Small intestine (tissue), 7 donors: ENCODE results near the gene FBLN5. TPM values are rescaled to one million over a fixed set of nuclear protein-coding genes. Genes with fewer than 3 reads are reported as not detected.

Experiments used
- DNase-seq, 2 donors: peaks; one replicate each; pipeline versions ENCODE4 v3.0.0 to v3.0.0-alpha.2; 2013
- FAIRE-seq: peaks from 2 replicates; lab custom pipeline; 2012; peaks lifted over from hg19 to GRCh38; lab: Jason Lieb, UNC
- H3K27ac ChIP-seq, 3 donors: one replicate each; pipeline ENCODE4 v1.5.1; 2013; ENCODE audit warnings: low read length in 2 of 3, mild to moderate bottlenecking in 2 of 3, control low read depth in 1 of 3, inconsistent platforms in 1 of 3, low read depth in 1 of 3, moderate library complexity in 1 of 3
- H3K27me3 ChIP-seq, 3 donors: one replicate each; pipeline ENCODE4 v1.6.1; 2013; ENCODE audit warnings: low read length in 3 of 3, inconsistent platforms in 1 of 3; ENCODE audit not compliant: control insufficient read depth in 3 of 3, insufficient read depth in 3 of 3
- H3K36me3 ChIP-seq, 3 donors: one replicate each; pipeline ENCODE4 v1.6.1; 2013; ENCODE audit warnings: low read length in 3 of 3, inconsistent platforms in 1 of 3, low read depth in 1 of 3, mild to moderate bottlenecking in 1 of 3, moderate library complexity in 1 of 3; ENCODE audit not compliant: control insufficient read depth in 3 of 3, insufficient read depth in 2 of 3
- H3K4me1 ChIP-seq, 3 donors: one replicate each; pipeline ENCODE4 v1.6.1; 2013; ENCODE audit warnings: low read length in 2 of 3, inconsistent platforms in 1 of 3, low read depth in 1 of 3, mild to moderate bottlenecking in 1 of 3, moderate library complexity in 1 of 3; ENCODE audit not compliant: control insufficient read depth in 3 of 3, insufficient read depth in 2 of 3
- H3K4me3 ChIP-seq, 3 donors: one replicate each; pipeline ENCODE4 v1.5.1; 2013; ENCODE audit warnings: low read length in 3 of 3, control low read depth in 1 of 3, inconsistent platforms in 1 of 3, low read depth in 1 of 3, mild to moderate bottlenecking in 1 of 3, moderate library complexity in 1 of 3
- H3K9me3 ChIP-seq, 2 donors: one replicate each; pipeline ENCODE4 v1.6.1; 2013; ENCODE audit warnings: low read depth in 1 of 2, low read length in 1 of 2; ENCODE audit not compliant: control insufficient read depth in 2 of 2, insufficient read depth in 1 of 2
- WGBS, 3 donors: extraction: QIAGEN DNeasy Blood & Tissue Kit; methylation state at CpG; one replicate each; pipeline ENCODE4 v1.1.7; 2013; 5-methylcytosine and 5-hydroxymethylcytosine counted together
- polyA plus RNA-seq, 4 donors: library from polyadenylated mRNA; stranded (reverse) in 3 of 4; unstranded in 1 of 4; fragments of 200-250 nt in 3 of 4; fragments of 120-200 nt in 1 of 4; gene quantifications; one replicate each; pipeline versions ENCODE4 v1.2.1 to v1.2.3, GENCODE V29; 2013
- donor health status: healthy with polysubstance abuse.
- donor health status: control.
- donor health status: control.
- donor health status: Bipolar disorder and iron deficiency.
- donor health status: healthy.

The FBLN5 gene
- polyA plus RNA-seq, 4 donors, result 2.0 to 88.3 (median 22.9) TPM

DNA sequence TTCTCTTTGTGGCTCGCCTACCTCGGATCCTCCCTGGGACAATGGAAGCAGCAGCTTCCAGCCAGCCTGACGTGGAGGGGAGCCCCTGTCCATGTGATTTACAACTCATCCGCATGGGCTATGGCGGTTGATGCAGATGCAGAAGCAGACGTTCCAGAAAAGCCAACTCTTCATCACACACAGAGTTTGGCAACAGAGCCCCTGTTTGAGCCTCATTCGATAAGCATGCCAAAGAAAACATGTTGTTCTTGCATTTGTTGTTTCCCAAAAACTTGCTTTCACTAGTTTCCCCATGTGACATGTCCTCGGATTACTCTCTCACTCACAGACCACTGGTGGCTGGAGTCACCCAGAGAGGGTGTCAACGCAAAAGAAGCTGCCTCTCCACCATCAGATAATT, 63.7 kb downstream of the FBLN5 start:
- FAIRE-seq (no peak), DNase-seq (no peak)
- Histone ChIP-seq H3K4me3 (no peak overlapping the region), H3K36me3 (peaks cover 0 to 31% (median 0%) of the 10 kb centered on the region in 3 donors), H3K27ac (peak overlapping the region in 1 of 3 donors; percentile 41), H3K4me1 (no peaks in the 10 kb centered on the region), H3K9me3 (no peaks in the 10 kb centered on the region), H3K27me3 (no peaks in the 10 kb centered on the region)
- 78 to 92% (median 87%) methylated on average over 9 of the region's 9 CpGs for WGBS, 3 donors

- WGBS, 3 donors, result 75 to 80% (median 80%) methylated on average over 4 of the region's 4 CpGs
- H3K27me3 ChIP-seq, result no peaks in the 10 kb centered on the region
- H3K4me1 ChIP-seq, result no peaks in the 10 kb centered on the region
- peaks cover 0 to 29% (median 0%) of the 10 kb centered on the region in 3 donors for H3K36me3 ChIP-seq
- H3K4me3 ChIP-seq, result no peak overlapping the region
- no peaks in the 10 kb centered on the region for H3K9me3 ChIP-seq
- no peak overlapping the region for H3K27ac ChIP-seq
- no peak for FAIRE-seq
- DNase-seq, result no peak
Measured at GRCh38 chr14:91882776-91883175, 64.7 kb downstream of the FBLN5 start.

DNA sequence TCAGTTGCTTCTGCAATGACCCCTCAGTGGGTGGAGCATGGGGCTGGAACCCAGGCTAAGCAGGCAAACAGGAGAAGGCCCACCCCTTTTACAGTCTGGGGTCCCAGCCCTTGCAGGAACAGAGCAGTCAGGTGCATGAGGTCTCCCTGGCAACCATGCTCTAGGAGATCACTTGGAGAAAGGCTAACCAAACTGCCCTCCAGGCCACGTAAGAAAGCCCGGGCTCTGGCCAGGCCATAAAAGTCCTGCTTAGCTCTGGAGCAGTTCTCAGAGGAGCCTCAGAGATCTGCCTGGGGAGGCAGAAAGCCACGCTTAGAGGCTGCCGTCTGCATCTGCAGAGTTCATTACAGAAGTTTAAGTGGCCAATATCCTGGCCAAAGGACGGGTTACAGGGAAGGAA, 65.1 kb downstream of the FBLN5 start:
- Histone ChIP-seq H3K36me3 (peaks cover 0 to 31% (median 0%) of the 10 kb centered on the region in 3 donors), H3K4me3 (no peak overlapping the region), H3K9me3 (no peaks in the 10 kb centered on the region), H3K27ac (no peak overlapping the region), H3K27me3 (no peaks in the 10 kb centered on the region), H3K4me1 (no peaks in the 10 kb centered on the region)
- FAIRE-seq (no peak), DNase-seq (no peak)
- 81 to 89% (median 85%) methylated on average over 5 of the region's 5 CpGs for WGBS, 3 donors

- FAIRE-seq (no peak), DNase-seq (no peak)
- no peak overlapping the region for H3K27ac ChIP-seq
- H3K4me3 ChIP-seq, result no peak overlapping the region
- H3K27me3 ChIP-seq, result no peaks in the 10 kb centered on the region
- peaks cover 0 to 36% (median 0%) of the 10 kb centered on the region in 3 donors for H3K36me3 ChIP-seq
- WGBS, 3 donors, result 80 to 91% (median 83%) methylated on average over 6 of the region's 6 CpGs
- no peaks in the 10 kb centered on the region for H3K9me3 ChIP-seq
- H3K4me1 ChIP-seq, result peaks cover 3 to 12% (median 7%) of the 10 kb centered on the region in 3 donors
Measured at GRCh38 chr14:91879196-91879595, 68.3 kb downstream of the FBLN5 start.

- no peak for FAIRE-seq
- WGBS, 3 donors, result 96 to 97% (median 96%) methylated on average over 5 of the region's 5 CpGs
- DNase-seq, result no peak
Measured at GRCh38 chr14:91878274-91878673, 69.2 kb downstream of the FBLN5 start.

DNA sequence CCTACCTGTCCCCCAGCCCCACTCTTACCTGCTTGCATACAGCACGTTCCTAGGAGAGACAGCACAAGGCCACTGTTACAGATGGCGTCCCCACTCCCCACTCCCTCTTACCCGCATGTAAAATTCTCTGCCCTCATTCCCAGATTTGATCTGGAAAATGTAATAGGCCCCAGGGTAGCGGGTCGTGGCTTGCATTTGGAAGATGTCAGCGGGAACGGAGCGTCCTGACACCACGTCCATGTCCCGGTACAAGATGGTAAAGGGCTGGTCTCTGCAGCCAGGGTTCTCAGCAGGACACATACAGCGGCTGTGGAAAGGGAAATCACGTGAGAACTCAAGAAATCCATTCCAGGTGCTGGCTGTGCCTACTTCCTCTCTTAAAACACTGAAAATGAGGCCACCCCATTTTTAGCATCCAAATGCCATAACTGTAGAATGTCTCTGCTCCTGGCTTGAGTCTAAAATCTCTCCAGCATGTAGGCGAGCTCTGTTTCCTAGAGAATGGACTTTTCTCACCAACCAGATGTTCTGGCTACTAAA, 70.0 kb downstream of the FBLN5 start:
- DNase-seq (no peak), FAIRE-seq (no peak)
- H3K27ac ChIP-seq, result no peak overlapping the region
- H3K27me3 ChIP-seq, result no peaks in the 10 kb centered on the region
- H3K36me3 ChIP-seq, result peaks cover 0 to 35% (median 0%) of the 10 kb centered on the region in 3 donors
- 84 to 89% (median 89%) methylated on average over 13 of the region's 13 CpGs for WGBS, 3 donors
- no peaks in the 10 kb centered on the region for H3K9me3 ChIP-seq
- H3K4me3 ChIP-seq, result no peak overlapping the region
- peaks cover 7 to 24% (median 14%) of the 10 kb centered on the region in 3 donors for H3K4me1 ChIP-seq

More at GRCh38 chr14:91878274-91878673, 69.2 kb downstream of the FBLN5 start:
- Histone ChIP-seq H3K36me3 (peaks cover 0 to 42% (median 0%) of the 10 kb centered on the region in 3 donors), H3K9me3 (no peaks in the 10 kb centered on the region), H3K27me3 (no peaks in the 10 kb centered on the region), H3K4me1 (peaks cover 7 to 16% (median 10%) of the 10 kb centered on the region in 3 donors), H3K27ac (no peak overlapping the region), H3K4me3 (no peak overlapping the region)

DNA sequence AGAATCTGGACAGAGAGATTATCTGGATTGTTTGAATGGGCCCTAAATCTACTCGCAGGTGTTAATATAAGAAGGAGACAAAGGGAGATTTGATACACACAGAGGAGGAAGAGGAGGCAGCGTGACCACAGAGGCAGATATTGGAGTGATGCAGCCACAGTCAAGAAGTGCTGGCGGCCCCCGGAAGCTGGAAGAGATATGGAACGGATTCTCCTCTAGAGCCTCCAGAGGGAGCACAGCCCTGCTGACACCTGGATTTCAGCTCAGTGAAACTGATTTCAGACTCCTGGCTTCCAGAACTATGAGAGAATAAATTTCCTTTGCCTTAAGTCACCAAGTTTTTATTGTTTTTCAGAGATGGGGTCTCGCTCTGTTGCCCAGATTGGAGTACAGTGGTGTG, 71.0 kb downstream of the FBLN5 start:
- Histone ChIP-seq H3K4me1 (peaks cover 14 to 31% (median 22%) of the 10 kb centered on the region in 3 donors), H3K4me3 (no peak overlapping the region), H3K36me3 (peaks cover 0 to 34% (median 0%) of the 10 kb centered on the region in 3 donors), H3K9me3 (no peaks in the 10 kb centered on the region), H3K27me3 (no peaks in the 10 kb centered on the region), H3K27ac (peak overlapping the region in 1 of 3 donors; percentile 88)
- WGBS, 3 donors, result 45 to 77% (median 76%) methylated on average over 6 of the region's 6 CpGs
- no peak for FAIRE-seq
- no peak for DNase-seq

- H3K4me1 ChIP-seq, result peaks cover 14 to 31% (median 24%) of the 10 kb centered on the region in 3 donors
- WGBS, 3 donors, result 18 to 67% (median 29%) methylated on average over 9 of the region's 9 CpGs
- peaks cover 0 to 29% (median 0%) of the 10 kb centered on the region in 3 donors for H3K36me3 ChIP-seq
- no peaks in the 10 kb centered on the region for H3K9me3 ChIP-seq
- peak overlapping the region; percentile 25 to 88 (median 57) for H3K27ac ChIP-seq
- no peaks in the 10 kb centered on the region for H3K27me3 ChIP-seq
- FAIRE-seq, result no peak
- no peak overlapping the region for H3K4me3 ChIP-seq
- peak; percentile 60 to 94 for DNase-seq
Measured at GRCh38 chr14:91875525-91876286, 71.8 kb downstream of the FBLN5 start.
